Naive B cell (primary cell): ENCODE results near the gene MIA. TPM values are rescaled to one million over a fixed set of nuclear protein-coding genes. Genes with fewer than 3 reads are reported as not detected.
"Not testable (repeated sequence)": the region's sequence is repeated elsewhere in the genome, so short reads cannot be mapped to it uniquely, and the experiment has no call there.

Experiments
- ATAC-seq, 2 donors: fragments of 150-1000 bp; cut with Tn5 transposase; 2 replicates each; pipeline ENCODE4 v1.10.0; 2021; ENCODE audit warnings: low read depth in 2 of 2, mild to moderate bottlenecking in 2 of 2, moderate library complexity in 2 of 2
- DNase-seq: peaks from one replicate; pipeline ENCODE4 v3.0.0; 2022
- H3K27ac Mint-ChIP-seq, 6 donors: one replicate each; pipeline ENCODE4 v1.8.0; 2020 to 2022; ENCODE audit warnings: mild to moderate bottlenecking in 6 of 6, mixed read lengths in 6 of 6, moderate library complexity in 5 of 6, inconsistent platforms in 2 of 6
- H3K27me3 Mint-ChIP-seq, 3 donors: one replicate each; pipeline ENCODE4 v1.8.0; 2021 to 2022; ENCODE audit warnings: mixed read lengths in 3 of 3, mild to moderate bottlenecking in 1 of 3
- H3K36me3 Mint-ChIP-seq, 2 donors: one replicate each; pipeline ENCODE4 v1.8.0; 2020 to 2022; ENCODE audit warnings: mixed read lengths in 2 of 2, inconsistent platforms in 1 of 2, mild to moderate bottlenecking in 1 of 2
- H3K4me1 Mint-ChIP-seq, 3 donors: one replicate each; pipeline ENCODE4 v1.8.0; 2020 to 2022; ENCODE audit warnings: mixed read lengths in 3 of 3, inconsistent platforms in 1 of 3, mild to moderate bottlenecking in 1 of 3, moderate library complexity in 1 of 3
- H3K4me3 Mint-ChIP-seq, 8 donors: one replicate each; pipeline ENCODE4 v1.8.0; 2020 to 2022; ENCODE audit warnings: mild to moderate bottlenecking in 8 of 8, mixed read lengths in 8 of 8, moderate library complexity in 8 of 8, inconsistent platforms in 2 of 8
- H3K9me3 Mint-ChIP-seq, 7 donors: one replicate each; pipeline ENCODE4 v1.8.0; 2020 to 2022; ENCODE audit warnings: mixed read lengths in 7 of 7, mild to moderate bottlenecking in 5 of 7, inconsistent platforms in 2 of 7, moderate library complexity in 1 of 7
- polyA plus RNA-seq, 6 donors: library from polyadenylated mRNA; unstranded; fragments of 300-500 nt; fragmentation: Illumina TruSeq; gene quantifications; one replicate each; pipeline ENCODE4 v1.2.3, GENCODE V29; 2021; ENCODE audit warnings: low read depth in 6 of 6

The MIA gene
- polyA plus RNA-seq, 6 donors from 2014 or later = not detected

DNA sequence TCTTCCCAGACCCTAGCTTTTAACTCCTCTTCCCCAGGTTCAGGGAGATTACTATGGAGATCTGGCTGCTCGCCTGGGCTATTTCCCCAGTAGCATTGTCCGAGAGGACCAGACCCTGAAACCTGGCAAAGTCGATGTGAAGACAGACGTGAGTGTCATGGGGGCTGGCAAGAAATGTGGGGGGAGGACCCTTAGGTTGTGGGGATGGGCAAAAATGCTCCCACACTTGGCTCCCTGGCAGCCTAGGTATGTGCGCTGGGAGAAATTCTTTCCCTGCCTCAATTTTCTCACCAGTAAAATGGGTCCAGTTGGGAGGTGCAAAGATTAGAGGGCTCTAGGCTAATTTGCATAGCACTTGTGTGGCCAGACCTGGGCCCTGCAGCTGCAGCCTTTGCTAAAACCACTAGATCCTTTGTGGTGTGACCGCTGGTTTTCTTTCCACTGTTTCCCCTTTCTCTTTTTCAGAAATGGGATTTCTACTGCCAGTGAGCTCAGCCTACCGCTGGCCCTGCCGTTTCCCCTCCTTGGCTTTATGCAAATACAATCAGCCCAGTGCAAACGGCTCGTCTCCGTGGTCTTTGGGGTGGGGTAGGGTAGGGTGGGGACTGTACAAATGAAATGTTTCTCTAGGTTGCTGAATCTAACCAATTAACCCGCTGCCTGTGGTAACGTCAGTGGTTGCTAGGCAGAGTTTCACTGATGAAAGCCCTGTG lies 1.8 kb downstream of the MIA start:
- DNase-seq (peak; percentile 93), ATAC-seq (peak; percentile 64 to 67)
- H3K4me3 Mint-ChIP-seq = peak overlapping the region; percentile 88 to 99 (median 98)
- H3K27me3 Mint-ChIP-seq = no peaks in the 10 kb centered on the region
- peaks cover 0 to under 1% (median 0%) of the 10 kb centered on the region in 7 donors for H3K9me3 Mint-ChIP-seq
- H3K36me3 Mint-ChIP-seq = peaks cover 5 to 23% of the 10 kb centered on the region in 2 donors
- peak overlapping the region; percentile 97 to 100 (median 100) for H3K27ac Mint-ChIP-seq
- peaks cover 55 to 73% (median 65%) of the 10 kb centered on the region in 3 donors for H3K4me1 Mint-ChIP-seq

DNA sequence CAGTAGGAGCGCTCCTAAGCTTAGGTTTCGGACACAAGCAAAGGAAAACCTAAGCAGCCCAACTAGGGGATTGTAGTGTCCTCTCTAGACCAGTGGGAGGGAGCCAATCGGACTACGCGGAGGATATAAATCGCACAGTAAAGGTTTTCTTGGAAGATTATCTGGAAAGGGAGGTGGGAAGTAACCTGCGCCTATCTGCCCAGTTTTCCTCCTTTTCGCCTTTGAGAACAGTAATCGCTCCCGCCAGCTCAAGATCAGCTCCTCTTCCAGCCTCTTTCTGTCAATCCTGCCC lies 2.3 kb downstream of the MIA start:
- no peaks in the 10 kb centered on the region for H3K27me3 Mint-ChIP-seq
- H3K36me3 Mint-ChIP-seq = peaks cover 7 to 25% of the 10 kb centered on the region in 2 donors
- ATAC-seq (no peak), DNase-seq (no peak)
- peaks cover 58 to 74% (median 69%) of the 10 kb centered on the region in 3 donors for H3K4me1 Mint-ChIP-seq
- H3K4me3 Mint-ChIP-seq = peak overlapping the region; percentile 88 to 99 (median 98)
- H3K9me3 Mint-ChIP-seq = no peaks in the 10 kb centered on the region
- H3K27ac Mint-ChIP-seq = peak overlapping the region; percentile 97 to 100 (median 100)

DNA sequence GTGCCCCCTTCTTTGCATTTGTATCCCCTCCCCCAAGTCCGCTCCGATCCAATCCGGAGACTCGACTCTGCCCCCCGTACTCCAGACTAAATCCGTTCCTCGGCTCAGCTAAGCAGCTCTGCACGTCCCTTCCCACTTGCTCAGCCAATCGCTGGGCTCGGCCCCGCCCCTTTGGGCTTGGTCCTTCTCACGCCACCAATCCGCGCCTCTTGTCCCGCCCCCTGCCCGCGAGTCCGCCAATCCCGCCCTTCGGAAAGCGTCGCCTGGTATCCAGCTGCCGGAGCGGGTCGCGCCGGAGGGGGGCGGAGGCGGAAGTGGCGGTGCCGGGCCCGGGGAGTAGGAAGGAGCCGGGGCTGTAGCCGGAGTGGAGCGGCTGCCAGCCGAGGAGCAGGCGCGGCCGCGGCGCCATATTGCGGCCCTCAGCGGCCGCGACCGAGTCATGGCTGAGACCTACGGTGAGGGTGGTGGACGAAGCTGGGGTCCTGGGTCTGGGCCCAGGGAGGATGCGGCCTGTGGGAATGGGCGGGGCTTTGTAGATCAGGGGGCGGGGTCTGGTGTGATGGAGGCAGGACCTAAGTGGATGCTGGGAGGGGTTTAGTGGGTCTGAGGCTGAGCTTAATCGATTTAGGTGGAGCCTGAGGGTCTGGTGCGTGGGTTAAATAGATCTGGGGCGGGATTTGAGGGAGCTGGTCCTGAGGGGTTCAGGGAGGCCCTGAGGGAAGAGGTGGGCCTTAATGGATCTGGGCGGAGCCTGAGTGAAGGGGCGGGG lies 2.8 kb downstream of the MIA start, which contains the start of gene RAB4B:
Gene RAB4B, plus strand, starts transcription at position 311 of the 769 bp plus-strand sequence. Its CDS starts 129 bp downstream, at position 440.
- peak within 1 kb of the TSS; percentile 88 to 99 (median 98) for H3K4me3 Mint-ChIP-seq
- peak within 1 kb of the TSS; percentile 97 to 100 (median 100) for H3K27ac Mint-ChIP-seq
- ATAC-seq (peak; percentile 72), DNase-seq (peak; percentile 100)
- peaks cover 58 to 73% (median 70%) of the 10 kb centered on the region in 3 donors for H3K4me1 Mint-ChIP-seq
- H3K36me3 Mint-ChIP-seq = peaks cover 7 to 28% of the 10 kb centered on the region in 2 donors
- no peaks in the 10 kb centered on the region for H3K9me3 Mint-ChIP-seq
- no peaks in the 10 kb centered on the region for H3K27me3 Mint-ChIP-seq

DNA sequence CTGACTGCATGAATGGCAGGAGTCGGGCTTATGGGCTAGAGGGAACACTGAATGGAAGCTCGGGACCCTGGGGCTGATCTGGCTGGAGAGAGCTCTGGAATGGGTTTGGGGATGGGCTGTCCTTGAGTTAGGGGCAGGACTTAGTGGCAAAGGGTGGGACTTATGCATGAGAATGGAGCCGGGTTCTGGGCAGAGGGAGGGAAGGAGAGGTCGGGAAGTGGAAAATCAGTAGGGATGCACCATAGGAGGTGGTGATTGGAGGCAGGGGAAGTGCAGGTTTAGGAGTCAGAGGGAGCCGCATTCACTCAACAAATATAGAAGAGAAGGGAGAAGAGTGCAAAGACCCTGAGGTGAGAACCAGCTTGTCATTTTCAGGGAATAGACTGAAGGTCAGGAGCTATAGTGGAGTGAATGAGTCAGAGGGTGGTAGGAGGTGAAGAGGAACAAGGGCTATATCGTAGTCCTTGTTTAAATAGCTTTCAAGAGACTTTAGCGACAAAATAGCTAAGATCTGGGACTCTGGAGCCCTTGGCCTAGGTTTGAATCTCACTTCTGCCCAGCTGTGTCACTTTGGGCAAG lies 3.5 kb downstream of the MIA start:
- no peak for DNase-seq
- Mint-ChIP-seq H3K36me3 (peaks cover 7 to 34% of the 10 kb centered on the region in 2 donors), H3K27ac (peak overlapping the region; percentile 97 to 100 (median 100)), H3K9me3 (no peaks in the 10 kb centered on the region), H3K4me3 (peak overlapping the region; percentile 88 to 99 (median 98)), H3K4me1 (peaks cover 62 to 68% (median 67%) of the 10 kb centered on the region in 3 donors), H3K27me3 (no peaks in the 10 kb centered on the region)
- ATAC-seq = no peak

DNA sequence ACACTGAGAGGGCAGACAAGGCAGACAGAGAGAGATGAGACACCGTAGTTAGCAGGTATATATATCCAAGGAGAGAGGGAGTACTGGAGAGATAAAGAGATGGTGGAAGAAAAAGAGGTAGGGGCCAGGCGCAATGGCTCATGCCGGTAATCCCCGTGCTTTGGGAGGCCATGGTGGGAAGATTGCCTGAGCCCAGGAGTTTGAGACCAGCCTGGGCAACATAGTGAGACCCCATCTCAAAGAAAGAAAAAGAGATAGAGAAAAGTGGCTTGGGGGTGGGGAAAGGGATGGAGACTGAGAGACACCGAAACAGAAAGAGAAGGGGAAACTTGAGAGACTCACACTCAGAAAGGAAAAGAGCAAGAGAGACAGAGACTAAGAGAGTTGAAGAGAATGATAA lies 5.3 kb downstream of the MIA start:
- Mint-ChIP-seq H3K27ac (peak overlapping the region in 3 of 6 donors; percentile 58 to 91 (median 88)), H3K9me3 (no peaks in the 10 kb centered on the region), H3K36me3 (peaks cover 7 to 34% of the 10 kb centered on the region in 2 donors), H3K27me3 (no peaks in the 10 kb centered on the region), H3K4me3 (peak overlapping the region in 5 of 8 donors; percentile 39 to 85 (median 70)), H3K4me1 (peaks cover 50 to 53% (median 53%) of the 10 kb centered on the region in 3 donors)
- DNase-seq = no peak
- ATAC-seq = no peak

DNA sequence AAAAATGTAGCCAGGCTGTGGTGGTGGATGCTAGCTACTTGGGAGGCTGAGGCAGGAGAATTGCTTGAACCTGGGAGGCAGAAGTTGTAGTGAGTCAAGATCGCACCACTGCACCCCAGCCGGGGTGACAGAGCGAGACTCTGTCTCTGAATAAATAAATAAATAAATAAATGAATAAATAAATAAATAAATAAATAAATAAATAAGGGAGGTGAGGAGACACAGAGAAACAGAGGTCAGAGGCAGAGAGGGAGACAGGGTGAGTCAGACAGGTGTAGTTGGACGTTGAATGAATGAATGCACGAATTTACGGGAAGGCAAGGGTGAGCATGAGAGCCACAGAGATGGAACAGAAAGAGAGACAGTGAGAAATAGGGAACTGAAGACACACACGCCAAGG lies 5.8 kb downstream of the MIA start:
- Mint-ChIP-seq H3K27me3 (no peaks in the 10 kb centered on the region), H3K4me3 (peak overlapping the region in 1 of 8 donors; percentile 47), H3K9me3 (no peaks in the 10 kb centered on the region), H3K36me3 (peaks cover 7 to 37% of the 10 kb centered on the region in 2 donors), H3K27ac (peak overlapping the region in 3 of 6 donors; percentile 2 to 88 (median 82)), H3K4me1 (peaks cover 44 to 51% (median 50%) of the 10 kb centered on the region in 3 donors)
- ATAC-seq (no peak), DNase-seq (no peak)

DNA sequence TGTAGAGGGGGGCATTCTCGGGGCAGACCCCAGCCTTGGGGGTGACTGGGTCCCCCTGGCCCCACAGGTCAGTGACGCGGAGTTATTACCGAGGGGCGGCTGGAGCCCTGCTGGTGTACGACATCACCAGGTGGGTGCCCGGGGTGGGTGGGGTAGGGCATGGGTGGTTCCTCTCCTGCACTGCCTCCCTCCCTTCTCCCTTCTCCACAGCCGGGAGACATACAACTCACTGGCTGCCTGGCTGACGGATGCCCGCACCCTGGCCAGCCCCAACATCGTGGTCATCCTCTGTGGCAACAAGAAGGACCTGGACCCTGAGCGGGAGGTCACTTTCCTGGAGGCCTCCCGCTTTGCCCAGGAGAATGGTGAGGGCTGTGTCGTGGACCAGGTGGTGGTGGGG lies 8.4 kb downstream of the MIA start:
- Mint-ChIP-seq H3K36me3 (peaks cover 7 to 52% of the 10 kb centered on the region in 2 donors), H3K27me3 (no peaks in the 10 kb centered on the region), H3K27ac (peak overlapping the region in 1 of 6 donors; percentile 74), H3K4me1 (peaks cover 39 to 49% (median 43%) of the 10 kb centered on the region in 3 donors), H3K4me3 (no peak overlapping the region), H3K9me3 (no peaks in the 10 kb centered on the region)
- DNase-seq (no peak), ATAC-seq (no peak)

DNA sequence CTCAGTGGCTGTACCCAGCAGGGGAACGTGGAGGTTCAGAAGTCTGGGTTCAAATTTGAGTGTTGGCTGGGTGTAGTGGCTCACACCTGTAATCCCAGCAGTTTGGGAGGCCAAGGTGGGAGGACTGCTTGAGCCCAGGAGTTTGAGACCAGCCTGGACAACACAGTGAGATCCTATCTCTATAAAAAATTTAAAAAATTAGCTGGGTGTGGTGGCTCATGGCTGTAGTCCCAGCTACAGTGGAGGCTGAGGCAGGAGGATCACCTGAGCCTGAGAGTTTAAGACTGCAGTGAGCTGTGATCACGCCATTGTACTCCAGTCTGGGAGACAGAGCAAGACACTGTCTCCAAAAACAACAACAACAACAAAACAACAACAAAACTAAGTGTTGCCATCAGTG lies 8.8 kb downstream of the MIA start:
- H3K4me3 Mint-ChIP-seq, ATAC-seq, H3K9me3 Mint-ChIP-seq, H3K27me3 Mint-ChIP-seq, DNase-seq: not testable (repeated sequence)
- peaks cover 36 to 44% (median 39%) of the 10 kb centered on the region in 3 donors for H3K4me1 Mint-ChIP-seq
- peaks cover 7 to 52% of the 10 kb centered on the region in 2 donors for H3K36me3 Mint-ChIP-seq
- peak overlapping the region in 1 of 6 donors; percentile 74 for H3K27ac Mint-ChIP-seq

DNA sequence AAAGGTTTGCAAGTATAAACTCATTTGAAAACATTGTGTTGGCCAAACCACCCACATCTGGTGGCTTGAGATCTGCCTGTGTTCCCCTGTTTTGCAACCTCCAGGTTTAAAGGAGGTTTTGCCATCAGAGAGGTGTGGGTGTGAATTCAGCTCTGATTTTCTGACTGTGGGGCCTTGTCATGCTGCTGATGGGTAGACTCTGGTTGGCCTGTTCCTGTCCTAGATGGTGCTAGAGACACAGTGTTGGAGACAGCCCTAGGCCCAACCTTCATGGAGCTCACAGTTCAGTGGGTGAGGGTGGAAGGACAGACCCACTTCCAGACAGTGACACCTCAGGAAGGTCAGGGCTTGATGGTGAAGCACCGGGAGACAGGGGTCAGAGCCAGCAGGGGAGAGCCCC lies 10.2 kb downstream of the MIA start:
- Mint-ChIP-seq H3K9me3 (no peaks in the 10 kb centered on the region), H3K27me3 (no peaks in the 10 kb centered on the region), H3K4me1 (peaks cover 31 to 45% (median 38%) of the 10 kb centered on the region in 3 donors), H3K27ac (peak overlapping the region in 3 of 6 donors; percentile 54 to 78 (median 77)), H3K4me3 (no peak overlapping the region), H3K36me3 (peaks cover 12 to 56% of the 10 kb centered on the region in 2 donors)
- DNase-seq (no peak), ATAC-seq (no peak)

DNA sequence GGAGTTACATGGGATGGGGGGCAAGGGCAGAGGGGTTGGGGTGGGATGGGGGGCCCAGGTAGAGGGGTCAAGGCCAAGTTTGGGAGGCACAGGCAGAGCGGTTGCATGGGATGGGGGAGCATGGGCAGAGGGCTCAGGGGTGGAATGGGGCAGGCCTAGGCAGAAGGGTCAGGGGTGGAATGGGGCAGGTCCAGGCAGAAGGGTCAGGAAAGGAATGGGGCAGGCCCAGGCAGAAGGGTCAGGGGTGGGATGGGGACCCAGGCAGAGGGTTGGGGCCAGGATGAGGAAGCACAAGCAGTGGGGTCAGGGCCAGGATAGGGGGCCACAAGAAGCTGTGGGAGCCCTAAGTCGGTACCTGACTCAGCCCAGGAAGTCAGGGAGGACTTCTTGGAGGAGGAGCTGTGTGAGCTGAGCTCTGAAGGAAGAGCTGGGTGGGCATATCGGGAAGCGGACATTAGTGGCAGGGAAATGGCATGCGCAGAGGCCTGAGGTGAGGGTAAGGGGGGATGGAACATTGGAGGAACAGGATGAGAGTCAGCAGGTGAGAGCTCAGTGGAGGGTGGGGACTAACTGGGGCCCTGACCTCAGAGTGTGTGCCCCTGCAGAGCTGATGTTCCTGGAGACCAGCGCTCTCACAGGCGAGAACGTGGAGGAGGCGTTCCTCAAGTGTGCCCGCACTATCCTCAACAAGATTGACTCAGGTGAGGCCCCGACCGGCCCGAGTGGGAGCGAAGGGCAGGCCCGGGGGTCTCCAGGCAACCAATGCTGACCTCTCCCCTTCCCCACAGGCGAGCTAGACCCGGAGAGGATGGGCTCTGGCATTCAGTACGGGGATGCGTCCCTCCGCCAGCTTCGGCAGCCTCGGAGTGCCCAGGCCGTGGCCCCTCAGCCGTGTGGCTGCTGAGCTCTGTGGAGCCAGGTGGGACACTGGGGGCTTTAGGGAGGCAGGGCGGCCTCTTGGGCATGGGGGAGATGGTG lies 11.0 kb downstream of the MIA start:
- Mint-ChIP-seq H3K27ac (peak overlapping the region in 4 of 6 donors; percentile 70 to 94 (median 82)), H3K9me3 (no peaks in the 10 kb centered on the region), H3K27me3 (no peaks in the 10 kb centered on the region), H3K4me1 (peaks cover 33 to 44% (median 33%) of the 10 kb centered on the region in 3 donors), H3K4me3 (no peak overlapping the region), H3K36me3 (peaks cover 10 to 47% of the 10 kb centered on the region in 2 donors)
- DNase-seq = no peak
- ATAC-seq = no peak

DNA sequence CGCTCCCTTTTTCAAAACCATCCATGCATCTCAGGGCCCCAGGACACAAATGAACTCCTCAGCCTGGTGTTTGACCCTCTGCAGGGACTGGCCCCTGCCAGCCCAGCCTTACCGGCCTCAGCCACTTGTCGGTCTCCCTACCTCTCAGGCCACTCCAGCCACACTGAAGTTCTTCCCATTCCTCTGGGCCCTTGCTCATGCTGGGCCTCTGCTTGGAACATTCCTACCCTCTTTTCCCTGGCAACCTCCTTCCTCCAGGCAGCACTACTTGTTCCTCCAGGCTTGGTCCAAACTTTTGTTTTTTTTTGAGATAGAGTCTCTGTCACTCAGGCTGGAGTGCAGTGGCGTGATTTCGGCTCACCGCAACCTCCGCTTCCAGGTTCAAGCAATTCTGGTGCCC lies 16.0 kb downstream of the MIA start:
- H3K36me3 Mint-ChIP-seq = peaks cover 9 to 26% of the 10 kb centered on the region in 2 donors
- no peaks in the 10 kb centered on the region for H3K9me3 Mint-ChIP-seq
- H3K4me1 Mint-ChIP-seq = peaks cover 28 to 47% (median 47%) of the 10 kb centered on the region in 3 donors
- ATAC-seq (no peak), DNase-seq (no peak)
- H3K4me3 Mint-ChIP-seq = no peak overlapping the region
- H3K27me3 Mint-ChIP-seq = no peaks in the 10 kb centered on the region
- peak overlapping the region in 4 of 6 donors; percentile 20 to 92 (median 67) for H3K27ac Mint-ChIP-seq

DNA sequence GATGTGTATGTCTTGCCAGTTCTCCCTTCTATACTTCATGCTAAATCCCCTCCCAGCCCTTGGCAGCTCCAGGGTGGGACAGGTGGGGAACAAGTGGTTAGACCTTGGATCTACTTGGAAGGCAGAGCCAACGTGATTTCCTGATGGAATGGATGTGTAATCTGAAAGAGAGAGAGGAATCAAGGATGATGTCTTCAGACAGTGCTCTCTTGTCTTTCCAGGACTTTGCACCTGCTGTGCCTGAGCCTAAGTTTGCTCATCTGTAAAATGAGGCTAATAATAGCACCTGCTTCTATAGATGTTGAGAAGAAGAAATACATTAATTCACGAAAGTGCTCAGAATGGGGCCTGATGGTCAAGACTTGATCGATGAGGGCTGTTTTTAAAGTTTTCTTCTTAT lies 16.7 kb downstream of the MIA start:
- H3K9me3 Mint-ChIP-seq = no peaks in the 10 kb centered on the region
- peaks cover 31 to 50% (median 47%) of the 10 kb centered on the region in 3 donors for H3K4me1 Mint-ChIP-seq
- peak overlapping the region in 5 of 6 donors; percentile 20 to 94 (median 62) for H3K27ac Mint-ChIP-seq
- no peaks in the 10 kb centered on the region for H3K27me3 Mint-ChIP-seq
- DNase-seq = no peak
- ATAC-seq = no peak
- peak overlapping the region in 3 of 8 donors; percentile 28 to 61 (median 45) for H3K4me3 Mint-ChIP-seq
- peaks cover 9 to 23% of the 10 kb centered on the region in 2 donors for H3K36me3 Mint-ChIP-seq
